Measurements from ENCODE around the gene CDKAL1.

CDKAL1 gene

GRCh38 chr6:20554326-20554725 is 20.1 kb downstream of the CDKAL1 start:
- TF ChIP-seq CTCF (IDR thresholded peaks at IDR 0.05; ENCODE audit: low read depth, low read length), result no peak
- TF ChIP-seq EZH2phosphoT487 (IDR thresholded peaks at IDR 0.05; ENCODE audit: low read depth), result no peak
- Histone ChIP-seq H3K36me3 (replicated peaks; ENCODE audit: low read depth, low read length) (no peaks in the 10 kb centered on the region), H3K4me2 (ENCODE audit: low read length) (no peak overlapping the region), H2AFZ (ENCODE audit: low read depth, low read length) (no peak overlapping the region), H4K20me1 (ENCODE audit: insufficient read depth, low read length) (no peaks in the 10 kb centered on the region), H3K9me3 (ENCODE audit: insufficient read depth, low read length) (no peaks in the 10 kb centered on the region), H3K79me2 (ENCODE audit: low read length) (no peaks in the 10 kb centered on the region), H3K4me3 (ENCODE audit: low read length) (no peak overlapping the region), H3K27ac (ENCODE audit: low read length) (no peak overlapping the region), H3K27me3 (ENCODE audit: low read depth, low read length) (no peaks in the 10 kb centered on the region), H3K4me1 (ENCODE audit: low read length) (no peaks in the 10 kb centered on the region), H3K9ac (ENCODE audit: low read length) (no peak overlapping the region)

- Histone ChIP-seq H3K9ac (ENCODE audit: low read length) (no peak overlapping the region), H3K4me3 (ENCODE audit: low read length) (no peak overlapping the region), H3K4me1 (ENCODE audit: low read length) (no peaks in the 10 kb centered on the region), H3K36me3 (replicated peaks; ENCODE audit: low read depth, low read length) (no peaks in the 10 kb centered on the region), H3K4me2 (ENCODE audit: low read length) (no peak overlapping the region), H3K9me3 (ENCODE audit: insufficient read depth, low read length) (no peaks in the 10 kb centered on the region), H4K20me1 (ENCODE audit: insufficient read depth, low read length) (no peaks in the 10 kb centered on the region), H3K27me3 (ENCODE audit: low read depth, low read length) (no peaks in the 10 kb centered on the region), H3K27ac (ENCODE audit: low read length) (no peak overlapping the region), H2AFZ (ENCODE audit: low read depth, low read length) (no peak overlapping the region), H3K79me2 (ENCODE audit: low read length) (no peaks in the 10 kb centered on the region)
- TF ChIP-seq EZH2phosphoT487 (IDR thresholded peaks at IDR 0.05; ENCODE audit: low read depth) (no peak), CTCF (IDR thresholded peaks at IDR 0.05; ENCODE audit: low read depth, low read length) (no peak)
Observed at GRCh38 chr6:20554817-20555216, 20.6 kb downstream of the CDKAL1 start.

- no peak overlapping the region for H3K9ac ChIP-seq (ENCODE audit: low read length)
- no peaks in the 10 kb centered on the region for H4K20me1 ChIP-seq (ENCODE audit: insufficient read depth, low read length)
- no peak overlapping the region for H3K27ac ChIP-seq (ENCODE audit: low read length)
Observed at GRCh38 chr6:20559924-20560551, 25.8 kb downstream of the CDKAL1 start.

GRCh38 chr6:20563377-20563776 is 29.1 kb downstream of the CDKAL1 start:
- no peak overlapping the region for H3K4me2 ChIP-seq (ENCODE audit: low read length)
- no peaks in the 10 kb centered on the region for H3K36me3 ChIP-seq (replicated peaks; ENCODE audit: low read depth, low read length)
- no peak for TF ChIP-seq EZH2phosphoT487 (IDR thresholded peaks at IDR 0.05; ENCODE audit: low read depth)
- TF ChIP-seq CTCF (IDR thresholded peaks at IDR 0.05; ENCODE audit: low read depth, low read length), result no peak
- H3K4me3 ChIP-seq (ENCODE audit: low read length), result no peak overlapping the region
- H3K27me3 ChIP-seq (ENCODE audit: low read depth, low read length), result no peaks in the 10 kb centered on the region
- no peaks in the 10 kb centered on the region; the same call in 1 of the 2 replicates for H3K79me2 ChIP-seq (ENCODE audit: low read length)
- no peak overlapping the region for H2AFZ ChIP-seq (ENCODE audit: low read depth, low read length)
- H4K20me1 ChIP-seq (ENCODE audit: insufficient read depth, low read length), result no peaks in the 10 kb centered on the region
- H3K4me1 ChIP-seq (ENCODE audit: low read length), result peaks cover 23% of the 10 kb centered on the region
- H3K27ac ChIP-seq (ENCODE audit: low read length), result no peak overlapping the region
- no peaks in the 10 kb centered on the region for H3K9me3 ChIP-seq (ENCODE audit: insufficient read depth, low read length)
- H3K9ac ChIP-seq (ENCODE audit: low read length), result no peak overlapping the region

More at GRCh38 chr6:20559924-20560551, 25.8 kb downstream of the CDKAL1 start:
- Histone ChIP-seq H3K4me1 (ENCODE audit: low read length) (peaks cover 8% of the 10 kb centered on the region), H3K27me3 (ENCODE audit: low read depth, low read length) (no peaks in the 10 kb centered on the region), H3K4me2 (ENCODE audit: low read length) (no peak overlapping the region), H3K9me3 (ENCODE audit: insufficient read depth, low read length) (no peaks in the 10 kb centered on the region), H3K36me3 (replicated peaks; ENCODE audit: low read depth, low read length) (no peaks in the 10 kb centered on the region), H3K79me2 (ENCODE audit: low read length) (no peaks in the 10 kb centered on the region), H3K4me3 (ENCODE audit: low read length) (no peak overlapping the region), H2AFZ (ENCODE audit: low read depth, low read length) (no peak overlapping the region)
- no peak for TF ChIP-seq EZH2phosphoT487 (IDR thresholded peaks at IDR 0.05; ENCODE audit: low read depth)
- TF ChIP-seq CTCF (IDR thresholded peaks at IDR 0.05; ENCODE audit: low read depth, low read length), result no peak
